Measurements from ENCODE around the gene MTA2. TPM values are rescaled to one million over a fixed set of nuclear protein-coding genes. Genes with fewer than 3 reads are reported as not detected.
"Not testable (repeated sequence)": the region's sequence is repeated elsewhere in the genome, so short reads cannot be mapped to it uniquely, and the experiment has no call there.

Gene MTA2
- total and polyA plus RNA-seq, 2 of the 8 experiments (the other 6 are each of a cell fraction or from before 2014, with no cell fraction given) = 25.7 to 114 TPM

DNA sequence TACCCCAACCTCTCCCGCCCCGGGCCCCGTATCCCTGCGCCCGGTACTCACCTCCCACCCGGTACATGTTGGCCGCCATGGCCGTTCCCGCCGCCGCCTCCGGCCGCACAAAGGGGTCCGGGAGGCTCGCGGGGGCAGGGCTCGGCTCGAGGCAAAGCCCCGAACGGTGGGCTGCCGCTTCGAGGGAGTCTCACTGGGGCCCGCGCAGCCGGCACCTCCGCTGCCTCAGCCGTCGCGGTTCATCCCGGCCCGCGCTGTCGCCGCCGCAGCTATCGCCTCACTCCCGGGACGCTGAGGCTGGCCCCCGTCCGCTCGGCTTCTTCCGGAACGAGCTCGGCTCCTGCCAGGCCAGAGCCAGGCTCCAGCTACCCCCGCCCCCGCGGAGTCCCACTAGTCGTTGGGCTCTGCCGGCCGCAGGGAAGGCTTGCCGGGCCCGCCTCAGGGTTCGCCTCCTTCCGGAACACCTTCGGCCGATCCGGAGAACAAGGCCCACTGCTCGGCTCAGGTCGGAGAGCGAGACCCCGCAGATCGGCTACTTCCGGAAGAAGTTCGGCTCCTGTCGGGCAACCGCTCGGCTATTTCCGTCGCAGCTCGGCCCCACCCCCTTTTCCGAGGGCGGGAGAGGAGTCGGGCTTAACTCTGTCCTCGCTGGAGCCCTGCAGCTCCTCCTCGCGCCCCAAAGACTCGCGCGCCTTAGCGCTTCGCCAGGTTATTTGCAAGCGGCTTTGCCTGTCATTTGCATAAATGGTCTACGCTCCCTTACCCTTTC is at the start of gene MTA2 (continued):
- TF ChIP-seq, protein P1, sequence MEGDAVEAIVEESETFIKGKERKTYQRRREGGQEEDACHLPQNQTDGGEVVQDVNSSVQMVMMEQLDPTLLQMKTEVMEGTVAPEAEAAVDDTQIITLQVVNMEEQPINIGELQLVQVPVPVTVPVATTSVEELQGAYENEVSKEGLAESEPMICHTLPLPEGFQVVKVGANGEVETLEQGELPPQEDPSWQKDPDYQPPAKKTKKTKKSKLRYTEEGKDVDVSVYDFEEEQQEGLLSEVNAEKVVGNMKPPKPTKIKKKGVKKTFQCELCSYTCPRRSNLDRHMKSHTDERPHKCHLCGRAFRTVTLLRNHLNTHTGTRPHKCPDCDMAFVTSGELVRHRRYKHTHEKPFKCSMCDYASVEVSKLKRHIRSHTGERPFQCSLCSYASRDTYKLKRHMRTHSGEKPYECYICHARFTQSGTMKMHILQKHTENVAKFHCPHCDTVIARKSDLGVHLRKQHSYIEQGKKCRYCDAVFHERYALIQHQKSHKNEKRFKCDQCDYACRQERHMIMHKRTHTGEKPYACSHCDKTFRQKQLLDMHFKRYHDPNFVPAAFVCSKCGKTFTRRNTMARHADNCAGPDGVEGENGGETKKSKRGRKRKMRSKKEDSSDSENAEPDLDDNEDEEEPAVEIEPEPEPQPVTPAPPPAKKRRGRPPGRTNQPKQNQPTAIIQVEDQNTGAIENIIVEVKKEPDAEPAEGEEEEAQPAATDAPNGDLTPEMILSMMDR (IDR thresholded peaks at IDR 0.05; ENCODE audit: control extremely low read depth in 1 of 3, insufficient read depth in 1 of 3, low read depth in 1 of 3, low read length in 3 of 3) = no peak
- TF ChIP-seq POLR2AphosphoS5 (IDR thresholded peaks at IDR 0.05; ENCODE audit: low read depth, low read length) (peak; percentile 36; the same call in 1 of the 2 replicates), POLR2A (IDR thresholded peaks at IDR 0.05; ENCODE audit: control extremely low read depth in 1 of 2, low read depth in 2 of 2, low read length in 2 of 2) (peak in 1 of 2 experiments; percentile 78; a peak in 2 of 3 replicates), FOSL1 (IDR thresholded peaks at IDR 0.05; ENCODE audit: insufficient read depth, low read depth, low read length) (no peak), SRF (IDR thresholded peaks at IDR 0.05; ENCODE audit: low read depth, low read length) (no peak), CTBP2 (IDR thresholded peaks at IDR 0.05; ENCODE audit: borderline replicate concordance, insufficient read depth, insufficient read length, low read length) (no peak), CEBPB (IDR thresholded peaks at IDR 0.05; ENCODE audit: low read depth, low read length) (no peak)

DNA sequence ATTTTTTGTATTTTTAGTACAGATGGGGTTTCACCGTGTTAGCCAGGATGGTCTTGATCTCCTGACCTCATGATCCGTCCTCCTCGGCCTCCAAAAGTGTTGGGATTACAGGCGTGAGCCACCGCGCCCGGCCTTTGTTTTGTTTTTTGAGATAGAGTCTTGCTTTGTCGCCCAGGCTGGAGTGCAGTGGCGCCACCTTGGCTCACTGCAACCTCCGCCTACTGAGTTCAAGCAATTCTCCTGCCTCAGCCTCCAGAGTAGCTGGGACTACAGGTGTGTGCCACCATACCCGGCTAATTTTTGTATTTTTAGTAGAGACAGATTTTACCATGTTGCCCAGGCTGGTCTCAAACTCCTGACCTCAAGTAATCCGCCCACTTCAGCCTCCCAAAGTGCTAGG is 48.6 kb upstream of the MTA2 start:
- not testable (repeated sequence) for H2BK120ac ChIP-seq (replicated peaks; ENCODE audit: low read depth, low read length); H3K9ac ChIP-seq (replicated peaks in 1 of 4; ENCODE audit: extremely low read depth in 1 of 4, low read depth in 3 of 4, low read length in 3 of 4); H3K14ac ChIP-seq (ENCODE audit: insufficient read length); H4K8ac ChIP-seq (ENCODE audit: extremely low read depth, insufficient read depth, low read length); H3K4ac ChIP-seq (replicated peaks; ENCODE audit: insufficient read length, low read depth, low read length); DNase-seq (ENCODE audit: low read depth in 1 of 2, low spot score in 2 of 2); H3K56ac ChIP-seq (replicated peaks; ENCODE audit: insufficient read length, low read depth, low read length); H2BK12ac ChIP-seq (ENCODE audit: low read depth, low read length); H3K79me1 ChIP-seq (ENCODE audit: low read depth, low read length); H4K91ac ChIP-seq (replicated peaks; ENCODE audit: insufficient read length, low read length); H3K4me3 ChIP-seq (ENCODE audit: extremely low read depth in 1 of 4, insufficient read depth in 2 of 4, low read depth in 3 of 4, low read length in 4 of 4); H3K4me2 ChIP-seq (ENCODE audit: insufficient read depth in 1 of 2, low read depth in 2 of 2, low read length in 2 of 2); H3K23me2 ChIP-seq (ENCODE audit: low read depth, low read length); H2BK20ac ChIP-seq (ENCODE audit: low read length); H2BK15ac ChIP-seq (ENCODE audit: low read length); FAIRE-seq; H2BK5ac ChIP-seq (ENCODE audit: low read depth, low read length); H3K18ac ChIP-seq (ENCODE audit: extremely low read depth, low read length); H2AK5ac ChIP-seq (ENCODE audit: low read depth, low read length); H3K27me3 ChIP-seq (replicated peaks in 1 of 4; ENCODE audit: control insufficient read depth in 3 of 4, extremely low read depth in 1 of 4, insufficient read depth in 3 of 4, low read length in 3 of 4); H3K9me3 ChIP-seq (ENCODE audit: insufficient read depth in 2 of 2, low read depth in 1 of 2, low read length in 1 of 2); H4K5ac ChIP-seq (ENCODE audit: insufficient read length, low read depth, low read length); H3K23ac ChIP-seq (ENCODE audit: insufficient read length); H3K27ac ChIP-seq (ENCODE audit: low read depth, low read length); H2AFZ ChIP-seq (ENCODE audit: low read length); H3K4me1 ChIP-seq (replicated peaks in 1 of 4; ENCODE audit: control insufficient read depth in 3 of 4, insufficient read depth in 4 of 4, low read length in 3 of 4)
- Histone ChIP-seq H3K79me2 (ENCODE audit: control insufficient read depth in 1 of 2, insufficient read depth in 2 of 2, low read length in 2 of 2) (peaks cover 10 to 33% of the 10 kb centered on the region in 2 experiments), H3K36me3 (ENCODE audit: control insufficient read depth in 2 of 4, insufficient read depth in 4 of 4, low read length in 3 of 4) (peaks cover 0 to 14% (median 7%) of the 10 kb centered on the region in 4 experiments; a peak in 5 of 8 replicates), H4K20me1 (replicated peaks in 1 of 2; ENCODE audit: control insufficient read depth in 1 of 2, insufficient read depth in 2 of 2, low read length in 2 of 2) (peaks cover 3 to 23% of the 10 kb centered on the region in 2 experiments)
- ChIA-PET CTCF (ENCODE audit: partially characterized antibody) (interaction anchor here (0.7 to 3.2 kb wide), 7 partner anchors 19 to 107 kb away, joined by 3 to 14 read pairs (median 3); partner anchors contain the start of gene LRRN4CL), POLR2A (ENCODE audit: partially characterized antibody) (interaction anchor here (1.3 to 50.4 kb wide), 3 partner anchors 41 to 206 kb away, joined by 3 to 2041 read pairs (median 52); partner anchors contain the start of genes BSCL2, C11orf98, CSKMT and GNG3)
- WGBS, 2 experiments (ENCODE audit: extremely low coverage in 1 of 2, insufficient coverage in 1 of 2, insufficient read length in 1 of 2, insufficient replicate concordance in 2 of 2, low coverage in 1 of 2, low lambda C conversion rate in 2 of 2, missing lambda C conversion rate in 1 of 2) = 96% methylated on average over 11 of the region's 12 CpGs; no CpG with 5 or more reads in 1 of the 2 experiments

Data from H1 (cell line).